Kidney (tissue), 14 donors: ENCODE data around the gene FNDC7. TPM values are rescaled to one million over a fixed set of nuclear protein-coding genes. Genes with fewer than 3 reads are reported as not detected.
A peak's percentile ranks its signal among the peaks of the same experiment; 100 is the strongest.
"Not testable (repeated sequence)": the region's sequence is repeated elsewhere in the genome, so short reads cannot be mapped to it uniquely, and the experiment has no call there.

ENCODE experiments used
- DNase-seq, 5 donors: peaks; one replicate each; pipeline ENCODE4 v3.0.0-alpha.2; 2013 to 2020
- FAIRE-seq: peaks from 2 replicates; lab custom pipeline; 2012; peaks lifted over from hg19 to GRCh38; lab: Jason Lieb, UNC
- H3K27ac ChIP-seq, 2 donors: one replicate each; pipeline ENCODE4 v1.7.0; 2013; ENCODE audit warnings: low read depth in 2 of 2, low read length in 2 of 2, inconsistent platforms in 1 of 2
- H3K27me3 ChIP-seq: one replicate; pipeline ENCODE4 v1.7.1; 2013; ENCODE audit warnings: low read length, inconsistent platforms; ENCODE audit not compliant: control insufficient read depth, insufficient read depth
- H3K36me3 ChIP-seq, 3 donors: one replicate each; pipeline versions ENCODE4 v1.7.0 to v1.7.1; 2013; ENCODE audit warnings: low read length in 3 of 3, control low read depth in 1 of 3, inconsistent platforms in 1 of 3; ENCODE audit not compliant: insufficient read depth in 3 of 3, control insufficient read depth in 2 of 3
- H3K4me1 ChIP-seq, 3 donors: one replicate each; pipeline versions ENCODE4 v1.7.0 to v1.7.1; 2013; ENCODE audit warnings: low read length in 3 of 3, inconsistent platforms in 1 of 3, low read depth in 1 of 3; ENCODE audit not compliant: control insufficient read depth in 2 of 3, insufficient read depth in 2 of 3
- H3K4me3 ChIP-seq, 3 donors: one replicate each; pipeline versions ENCODE4 v1.7.0 to v1.8.1; 2013; ENCODE audit warnings: low read length in 3 of 3, control low read depth in 1 of 3, inconsistent platforms in 1 of 3
- H3K9ac ChIP-seq, 3 donors: one replicate each; pipeline versions ENCODE4 v1.7.0 to v1.7.1; 2013; ENCODE audit warnings: low read length in 3 of 3, control low read depth in 1 of 3, inconsistent platforms in 1 of 3
- H3K9me3 ChIP-seq, 3 donors: one replicate each; pipeline versions ENCODE4 v1.7.0 to v1.7.1; 2013; ENCODE audit warnings: low read length in 3 of 3, control low read depth in 1 of 3, inconsistent platforms in 1 of 3; ENCODE audit not compliant: control insufficient read depth in 2 of 3, insufficient read depth in 1 of 3
- CTCF ChIP-seq: IDR thresholded peaks from 3 replicates; pipeline ENCODE4 v1.5.1; 2012; ENCODE audit warnings: mild to moderate bottlenecking, moderate library complexity, borderline replicate concordance; ENCODE audit not compliant: insufficient read depth; ENCODE audit errors: extremely low read depth
- intact Hi-C: fragments of 100-400 bp; cut with DNase I; formaldehyde crosslinking; loops from one replicate; pipeline ENCODE4 v1.11.1; 2022
- polyA plus RNA-seq: library from polyadenylated mRNA; stranded (reverse); fragments of 350-450 nt; fragmentation: Illumina TruSeq; extraction: RNeasy Lipid Tissue Mini Kit (QIAGEN cat#74804); gene quantifications from one replicate; pipeline ENCODE4 v1.2.3, GENCODE V29; 2014; ENCODE audit warnings: low read depth, low replicate concordance; ENCODE audit not compliant: insufficient read depth
- total RNA-seq: library from RNA; stranded (reverse); fragmentation: NEBNext Ultra II Directional; extraction: Animal tissue kit (Norgen Biotek cat#: 25700); gene quantifications from one replicate; pipeline ENCODE4 v1.2.1, GENCODE V29; 2021
- donor health status: control.
- donor health status: control.
- donor health status: control.
- donor health status: control.
- donor health status: control.
- donor health status: DM: yes; HTN: yes; CAD: no.
- donor health status: Normal renal cell carcinoma (clear cell type).

The FNDC7 gene
- total and polyA plus RNA-seq, 2 donors from 2014 or later = not detected

GRCh38 chr1:108777839-108778238, 65.1 kb downstream of the FNDC7 start:
- Histone ChIP-seq H3K9me3 (no peaks in the 10 kb centered on the region), H3K4me1 (no peaks in the 10 kb centered on the region), H3K27me3 (no peaks in the 10 kb centered on the region), H3K9ac (no peak overlapping the region), H3K36me3 (peaks cover 0 to 37% (median 21%) of the 10 kb centered on the region in 3 donors), H3K4me3 (no peak overlapping the region), H3K27ac (no peak overlapping the region)
- TF ChIP-seq CTCF = no peak
- FAIRE-seq = peak; percentile 68
- intact Hi-C loops = no loop called here
- DNase-seq = no peak

- no peak for FAIRE-seq
- no peak for TF ChIP-seq CTCF
Measured at GRCh38 chr1:108779455-108779854, 66.7 kb downstream of the FNDC7 start.

GRCh38 chr1:108780937-108781574, 68.3 kb downstream of the FNDC7 start:
- Histone ChIP-seq H3K4me1 (no peaks in the 10 kb centered on the region), H3K27ac (no peak overlapping the region), H3K36me3 (peaks cover 4 to 31% (median 26%) of the 10 kb centered on the region in 3 donors), H3K4me3 (no peak overlapping the region), H3K27me3 (no peaks in the 10 kb centered on the region), H3K9me3 (peaks cover 0 to 8% (median 2%) of the 10 kb centered on the region in 3 donors), H3K9ac (no peak overlapping the region)
- intact Hi-C loops = no loop called here
- DNase-seq (no peak), FAIRE-seq (no peak)
- TF ChIP-seq CTCF = no peak

More at GRCh38 chr1:108779455-108779854, 66.7 kb downstream of the FNDC7 start:
- H3K27me3 ChIP-seq = no peaks in the 10 kb centered on the region
- intact Hi-C loops = no loop called here
- no peak overlapping the region for H3K9ac ChIP-seq
- H3K9me3 ChIP-seq = no peaks in the 10 kb centered on the region
- H3K4me1 ChIP-seq = no peaks in the 10 kb centered on the region
- peaks cover 3 to 29% (median 14%) of the 10 kb centered on the region in 3 donors for H3K36me3 ChIP-seq
- no peak overlapping the region for H3K27ac ChIP-seq
- no peak for DNase-seq
- H3K4me3 ChIP-seq = no peak overlapping the region

- H3K4me3 ChIP-seq, H3K27me3 ChIP-seq, H3K9ac ChIP-seq, intact Hi-C loops, H3K4me1 ChIP-seq, H3K27ac ChIP-seq, H3K9me3 ChIP-seq, DNase-seq, FAIRE-seq: not testable (repeated sequence)
- peaks cover 4 to 32% (median 28%) of the 10 kb centered on the region in 3 donors for H3K36me3 ChIP-seq
Measured at GRCh38 chr1:108781575-108781944, 68.9 kb downstream of the FNDC7 start.
